Measurements from ENCODE around the gene GSN.

The GSN gene

DNA sequence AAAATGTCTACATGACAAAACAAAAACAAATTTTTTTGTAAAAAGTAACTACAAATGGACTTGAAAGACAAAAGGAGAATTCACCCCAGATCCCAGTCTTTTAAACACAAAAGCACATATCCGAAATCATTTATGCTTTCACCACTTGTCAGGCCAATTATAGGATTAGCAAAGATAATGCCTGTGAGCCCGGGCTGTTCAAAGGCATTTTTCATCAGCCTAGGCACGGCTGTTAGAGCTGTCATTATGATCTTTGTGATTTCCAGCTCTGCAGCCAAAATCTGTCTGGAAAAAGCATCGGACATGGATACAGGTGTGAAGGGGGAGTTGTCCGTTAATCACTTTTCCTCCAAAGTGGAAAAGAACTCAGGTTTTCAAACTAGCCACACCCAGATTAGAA lies 42.7 kb upstream of the GSN start:
- H3K27ac ChIP-seq: no peak overlapping the region
- TF ChIP-seq, protein P1, sequence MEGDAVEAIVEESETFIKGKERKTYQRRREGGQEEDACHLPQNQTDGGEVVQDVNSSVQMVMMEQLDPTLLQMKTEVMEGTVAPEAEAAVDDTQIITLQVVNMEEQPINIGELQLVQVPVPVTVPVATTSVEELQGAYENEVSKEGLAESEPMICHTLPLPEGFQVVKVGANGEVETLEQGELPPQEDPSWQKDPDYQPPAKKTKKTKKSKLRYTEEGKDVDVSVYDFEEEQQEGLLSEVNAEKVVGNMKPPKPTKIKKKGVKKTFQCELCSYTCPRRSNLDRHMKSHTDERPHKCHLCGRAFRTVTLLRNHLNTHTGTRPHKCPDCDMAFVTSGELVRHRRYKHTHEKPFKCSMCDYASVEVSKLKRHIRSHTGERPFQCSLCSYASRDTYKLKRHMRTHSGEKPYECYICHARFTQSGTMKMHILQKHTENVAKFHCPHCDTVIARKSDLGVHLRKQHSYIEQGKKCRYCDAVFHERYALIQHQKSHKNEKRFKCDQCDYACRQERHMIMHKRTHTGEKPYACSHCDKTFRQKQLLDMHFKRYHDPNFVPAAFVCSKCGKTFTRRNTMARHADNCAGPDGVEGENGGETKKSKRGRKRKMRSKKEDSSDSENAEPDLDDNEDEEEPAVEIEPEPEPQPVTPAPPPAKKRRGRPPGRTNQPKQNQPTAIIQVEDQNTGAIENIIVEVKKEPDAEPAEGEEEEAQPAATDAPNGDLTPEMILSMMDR (conservative IDR thresholded peaks at IDR 0.05): no peak

DNA sequence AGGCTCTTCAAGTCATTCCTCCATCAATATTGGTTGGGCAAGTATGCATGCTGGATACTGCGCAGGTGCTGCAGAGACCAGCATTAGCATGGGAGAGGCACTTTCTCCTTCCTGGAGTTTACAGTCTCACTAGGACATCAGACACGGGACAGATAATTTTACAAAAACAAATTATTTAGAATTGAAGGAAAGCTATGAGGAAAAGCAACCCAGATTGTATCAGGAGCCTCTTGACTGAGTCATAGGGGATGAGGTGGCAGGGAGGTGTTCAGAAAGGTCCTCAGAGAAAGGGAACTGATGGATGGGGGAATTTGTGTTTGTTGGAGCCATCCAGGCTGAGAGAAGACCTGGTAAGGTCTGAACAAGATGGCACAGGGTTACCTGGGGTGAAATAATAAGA lies 41.8 kb upstream of the GSN start:
- TF ChIP-seq, protein P1 (conservative IDR thresholded peaks at IDR 0.05): no peak
- H3K27ac ChIP-seq: no peak overlapping the region

DNA sequence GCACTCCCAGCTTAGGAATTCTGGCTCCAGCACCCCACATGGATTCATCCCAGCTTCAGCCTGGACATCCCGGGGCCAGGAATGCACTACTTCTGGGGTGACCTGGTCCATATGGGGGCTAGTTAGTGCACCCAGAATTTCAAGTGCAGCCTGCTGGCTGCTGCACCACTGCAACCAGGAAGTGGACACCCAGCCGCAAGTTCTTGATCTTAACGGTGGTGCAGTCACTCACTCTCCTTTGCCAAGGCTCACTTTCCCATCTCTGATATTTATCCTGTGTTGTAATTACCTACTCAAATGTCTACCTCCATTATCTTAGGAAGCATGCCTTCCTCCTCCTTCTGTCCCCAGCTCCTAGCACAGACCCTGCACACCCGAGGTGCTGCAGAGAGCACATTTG lies 40.1 kb upstream of the GSN start:
- TF ChIP-seq, protein P1 (conservative IDR thresholded peaks at IDR 0.05): no peak
- no peak overlapping the region for H3K27ac ChIP-seq

DNA sequence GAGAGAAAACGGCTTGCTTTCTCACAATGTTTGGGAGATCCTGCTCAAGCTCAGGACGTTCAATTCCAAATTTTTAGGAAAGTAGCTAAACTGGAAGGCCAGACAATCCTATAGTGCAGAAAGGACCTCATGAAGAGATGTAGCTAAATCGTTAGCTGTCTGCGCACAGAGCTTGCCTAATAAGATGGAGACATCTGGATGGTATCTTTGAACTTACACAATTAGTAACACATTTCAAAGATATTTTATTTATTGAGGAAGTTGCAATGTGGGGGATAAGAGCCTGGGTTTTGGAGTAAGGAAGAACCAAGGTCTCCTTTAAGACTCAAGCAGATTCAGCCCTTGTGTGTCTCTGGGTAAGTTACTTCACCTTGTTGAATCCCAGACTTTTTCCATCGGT lies 37.7 kb upstream of the GSN start:
- TF ChIP-seq, protein P1 (conservative IDR thresholded peaks at IDR 0.05): no peak
- H3K27ac ChIP-seq: no peak overlapping the region; the same call in 1 of the 2 replicates

DNA sequence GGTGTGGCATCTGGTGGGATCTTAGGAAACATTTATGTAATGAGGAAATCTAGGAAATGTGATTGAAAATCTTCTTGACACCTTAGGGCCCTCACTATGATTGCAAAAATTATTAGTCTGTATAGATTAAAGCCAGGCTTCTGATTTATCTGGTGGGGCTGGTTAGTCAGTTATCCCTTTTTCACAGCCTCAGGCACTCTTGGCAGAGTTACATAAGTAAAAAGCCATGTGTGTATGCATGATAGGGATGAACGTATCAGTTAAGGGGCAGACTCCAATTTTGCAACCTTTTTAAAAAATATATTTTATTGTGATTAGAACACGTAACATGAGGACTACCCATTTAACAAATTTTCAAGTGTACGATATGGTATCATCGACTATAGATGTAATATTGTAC lies 35.7 kb upstream of the GSN start:
- TF ChIP-seq, protein P1 (conservative IDR thresholded peaks at IDR 0.05): no peak
- no peak overlapping the region for H3K27ac ChIP-seq

DNA sequence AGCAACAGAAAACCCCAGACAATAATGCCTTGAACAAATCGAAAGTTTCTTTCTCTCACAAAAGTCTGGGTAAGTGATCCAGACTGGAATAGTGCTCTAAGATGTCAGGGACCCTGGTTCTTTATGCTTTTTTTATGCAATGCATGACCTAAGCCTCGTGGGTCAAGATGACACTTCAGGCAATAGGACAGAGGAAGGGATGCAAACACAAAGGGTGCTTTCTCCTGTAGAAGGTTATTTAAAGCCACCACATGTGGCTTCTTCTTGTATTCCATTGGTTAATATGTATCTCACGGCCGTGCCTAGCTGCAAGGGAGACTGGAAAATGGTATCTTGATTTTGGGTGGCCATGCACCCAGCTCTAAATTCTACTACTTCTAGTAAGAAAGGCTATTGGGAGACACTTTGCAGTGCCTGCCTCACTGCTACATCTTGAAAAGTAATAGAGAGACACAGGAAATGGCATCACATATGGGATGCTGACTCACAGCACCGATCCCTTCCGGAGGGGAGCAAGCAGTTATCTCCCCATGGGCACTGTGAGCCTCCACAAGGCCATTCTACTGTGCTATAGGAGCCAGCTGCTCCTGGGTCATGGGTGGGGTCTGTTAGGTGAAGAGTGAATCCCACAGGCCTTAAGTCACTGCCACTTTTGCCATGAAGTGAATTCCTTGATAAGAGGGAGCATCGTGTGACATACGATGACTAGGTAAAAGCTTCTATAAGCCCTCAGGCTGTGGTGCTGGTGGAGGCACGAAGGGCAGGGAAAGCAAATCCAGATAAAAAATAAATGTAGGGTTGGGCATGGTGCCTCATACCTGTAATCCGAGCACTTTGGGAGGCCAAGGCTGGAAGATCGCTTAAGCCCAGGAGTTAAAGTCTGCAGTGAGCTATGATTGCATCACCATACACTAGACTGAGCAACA lies 33.8 kb upstream of the GSN start:
- no peak overlapping the region for H3K27ac ChIP-seq
- TF ChIP-seq, protein P1 (conservative IDR thresholded peaks at IDR 0.05): no peak

DNA sequence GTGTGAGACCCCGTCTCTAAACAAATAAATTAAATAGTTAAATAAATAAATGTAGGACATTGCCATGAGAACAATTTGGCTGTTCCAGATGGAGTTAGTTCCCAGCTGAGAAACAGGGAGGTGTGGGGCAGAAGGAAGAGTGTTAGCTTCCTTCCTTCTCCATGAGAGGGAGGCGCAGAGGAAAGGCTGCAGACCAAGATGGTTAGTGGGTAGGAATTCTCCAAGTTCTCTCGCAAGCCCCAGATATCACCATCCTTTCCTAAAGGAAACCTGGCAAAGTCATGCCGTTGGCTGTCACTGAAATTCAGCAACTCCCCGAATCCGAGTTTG lies 33.2 kb upstream of the GSN start:
- no peak overlapping the region for H3K27ac ChIP-seq
- TF ChIP-seq, protein P1 (conservative IDR thresholded peaks at IDR 0.05): no peak

All from VCaP (cell line).